Uterus (tissue), 2 donors: ENCODE measurements around the gene CDC42.
"Not testable (repeated sequence)": the region's sequence is repeated elsewhere in the genome, so short reads cannot be mapped to it uniquely, and the experiment has no call there.

Source experiments
- CTCF ChIP-seq, 4 experiments: fragments of 200-600 bp in 2 of 4; fragments of 450-650 bp in 2 of 4; sonication (generic) in 2 of 4; IDR thresholded peaks; one replicate each; pipeline ENCODE4 v1.5.1; 2016 to 2019; ENCODE audit warnings: antibody characterized with exemption in 4 of 4, mild to moderate bottlenecking in 2 of 4, moderate library complexity in 1 of 4
- POLR2A ChIP-seq, 2 donors: fragments of 450-650 bp; IDR thresholded peaks; one replicate each; pipeline ENCODE4 v1.6.1; 2016; ENCODE audit warnings: antibody characterized with exemption in 2 of 2, mild to moderate bottlenecking in 1 of 2, moderate library complexity in 1 of 2

GRCh38 chr1:22005261-22006149 lies 47.0 kb upstream of the CDC42 start:
- not testable (repeated sequence) for TF ChIP-seq CTCF, POLR2A (IDR thresholded peaks at IDR 0.05)
